Activated CD8-positive, alpha-beta memory T cell treated with anti-CD3 and anti-CD28 coated beads for 24 hours (primary cell): ENCODE results near the gene PDE5A.
"Not testable (repeated sequence)": the region's sequence is repeated elsewhere in the genome, so short reads cannot be mapped to it uniquely, and the experiment has no call there.

ENCODE experiments used
- DNase-seq: peaks from one replicate; pipeline ENCODE4 v3.0.0-alpha.2; 2020

The PDE5A gene

DNA sequence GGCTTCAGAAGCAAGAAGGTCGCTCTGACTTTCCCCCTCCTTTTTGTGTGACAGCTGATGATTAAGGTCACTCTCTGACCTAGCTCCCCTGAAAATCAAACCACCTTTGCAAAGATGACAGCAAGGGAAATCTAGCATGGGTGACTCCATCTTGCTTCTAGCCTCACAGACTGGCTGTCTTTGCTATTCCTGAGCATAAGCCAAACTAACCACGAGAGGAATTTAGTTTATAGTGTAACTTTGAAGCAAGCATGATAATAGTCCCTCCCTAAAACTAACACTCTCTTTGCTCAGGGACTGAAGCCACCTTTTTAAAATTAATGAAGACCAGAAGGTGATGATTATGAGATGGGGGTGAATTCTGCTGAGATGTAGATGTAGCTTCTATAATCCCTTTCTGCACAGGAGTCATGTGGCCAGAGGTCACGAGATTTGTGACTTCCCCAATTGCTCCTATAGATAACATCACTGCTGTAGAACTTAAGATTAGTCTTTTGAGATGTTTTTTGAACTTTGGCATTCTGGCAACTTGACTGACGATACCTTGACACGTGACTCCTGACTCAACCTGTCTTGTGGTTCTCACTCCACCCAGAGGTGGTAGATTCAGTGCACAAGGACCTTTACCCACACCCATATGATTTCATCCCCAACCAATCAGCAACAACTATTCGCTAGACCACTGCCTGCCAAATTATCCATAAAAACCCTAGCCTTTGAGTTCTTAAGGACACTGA lies 14.9 kb upstream of the PDE5A start:
- no peak for DNase-seq

DNA sequence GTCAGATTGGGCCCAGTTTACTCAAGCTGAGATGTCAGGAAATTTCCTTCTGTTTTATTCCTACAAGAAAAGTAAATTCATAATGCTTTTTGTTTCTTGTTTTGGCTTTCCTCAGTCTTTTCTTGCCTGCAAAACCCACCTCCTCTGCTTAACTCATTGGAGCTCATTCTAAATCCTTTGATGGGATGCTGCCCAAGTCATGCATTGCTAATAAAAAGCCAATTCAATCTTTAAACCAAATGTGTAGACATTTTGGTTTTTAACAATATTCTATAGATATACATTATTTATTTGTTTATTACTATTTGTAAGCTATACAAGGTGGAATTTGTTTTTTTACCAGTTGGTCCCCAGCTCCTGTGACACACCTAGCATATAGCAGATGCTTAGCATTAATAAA lies 13.2 kb upstream of the PDE5A start:
- DNase-seq: no peak

DNA sequence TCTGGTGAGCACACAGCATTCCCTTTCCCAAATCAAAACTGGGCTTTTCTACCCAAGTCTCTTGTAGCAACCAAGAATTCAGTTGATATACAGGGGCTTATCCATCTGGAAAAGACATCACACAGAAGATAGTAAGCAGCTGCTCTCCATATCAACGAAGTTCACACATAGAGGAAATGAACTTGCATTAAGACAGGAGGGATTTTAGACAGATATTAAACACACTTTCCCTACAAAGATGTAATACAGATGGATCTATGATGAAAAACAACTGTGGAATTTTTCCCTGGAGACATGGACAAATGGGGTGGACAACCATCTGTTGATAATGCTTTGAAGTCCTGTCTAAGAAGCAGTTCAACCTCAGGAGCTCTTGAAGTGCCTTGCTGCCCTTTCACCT lies 9.8 kb upstream of the PDE5A start:
- DNase-seq: no peak

DNA sequence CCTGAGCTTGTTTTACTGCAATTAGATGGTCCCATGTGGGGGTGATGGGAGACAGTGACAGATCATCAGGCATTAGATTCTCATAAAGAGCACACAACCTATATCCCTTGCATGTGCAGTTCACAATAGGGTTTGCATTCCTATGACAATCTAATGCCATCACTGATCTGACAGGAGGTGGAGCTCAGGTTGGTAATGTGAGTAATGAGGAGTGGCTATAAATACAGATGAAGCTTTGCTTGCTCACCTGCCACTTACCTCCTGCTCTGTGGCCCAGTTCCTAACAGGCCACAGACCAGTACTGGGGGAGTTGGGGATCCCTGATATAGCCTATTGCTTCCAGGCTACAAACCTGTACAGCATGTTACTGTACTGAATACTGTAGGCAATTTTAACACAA lies 8.2 kb upstream of the PDE5A start:
- DNase-seq: not testable (repeated sequence)

DNA sequence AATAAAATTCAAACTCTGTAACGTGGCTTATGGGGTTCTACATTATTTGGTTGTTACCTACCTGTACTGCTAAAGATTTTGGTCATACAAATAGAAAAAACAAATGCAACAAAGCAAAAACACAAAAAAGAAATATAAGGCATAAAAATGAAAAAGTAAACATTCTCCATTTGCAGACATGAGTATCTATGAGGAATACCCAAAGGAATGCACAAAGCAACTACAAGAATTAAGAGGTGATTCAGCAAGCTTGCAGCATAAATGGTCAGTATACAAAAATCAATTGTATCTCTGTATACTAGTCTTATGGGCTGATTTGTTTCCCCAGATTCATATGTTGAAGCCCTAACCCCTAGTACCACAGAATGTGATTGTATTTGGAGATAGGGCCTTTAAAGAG lies 3.6 kb upstream of the PDE5A start:
- no peak for DNase-seq

DNA sequence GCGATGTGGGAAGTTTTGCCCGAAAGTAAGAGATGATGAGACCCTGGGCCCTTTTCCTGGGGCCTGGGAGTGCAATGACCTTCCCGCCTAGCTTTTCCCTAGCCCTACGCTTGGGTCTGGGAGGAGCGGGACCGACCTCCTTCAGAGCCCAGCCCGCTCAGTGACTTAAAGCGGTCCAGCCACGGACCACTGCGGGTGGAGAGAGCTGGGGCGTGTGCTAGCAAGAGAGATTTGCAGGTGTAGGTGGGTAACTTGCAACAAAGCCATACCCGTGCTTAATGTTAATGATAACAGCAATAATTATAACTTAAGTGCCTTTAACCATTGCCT lies 503 bp upstream of the PDE5A start:
- DNase-seq: no peak

DNA sequence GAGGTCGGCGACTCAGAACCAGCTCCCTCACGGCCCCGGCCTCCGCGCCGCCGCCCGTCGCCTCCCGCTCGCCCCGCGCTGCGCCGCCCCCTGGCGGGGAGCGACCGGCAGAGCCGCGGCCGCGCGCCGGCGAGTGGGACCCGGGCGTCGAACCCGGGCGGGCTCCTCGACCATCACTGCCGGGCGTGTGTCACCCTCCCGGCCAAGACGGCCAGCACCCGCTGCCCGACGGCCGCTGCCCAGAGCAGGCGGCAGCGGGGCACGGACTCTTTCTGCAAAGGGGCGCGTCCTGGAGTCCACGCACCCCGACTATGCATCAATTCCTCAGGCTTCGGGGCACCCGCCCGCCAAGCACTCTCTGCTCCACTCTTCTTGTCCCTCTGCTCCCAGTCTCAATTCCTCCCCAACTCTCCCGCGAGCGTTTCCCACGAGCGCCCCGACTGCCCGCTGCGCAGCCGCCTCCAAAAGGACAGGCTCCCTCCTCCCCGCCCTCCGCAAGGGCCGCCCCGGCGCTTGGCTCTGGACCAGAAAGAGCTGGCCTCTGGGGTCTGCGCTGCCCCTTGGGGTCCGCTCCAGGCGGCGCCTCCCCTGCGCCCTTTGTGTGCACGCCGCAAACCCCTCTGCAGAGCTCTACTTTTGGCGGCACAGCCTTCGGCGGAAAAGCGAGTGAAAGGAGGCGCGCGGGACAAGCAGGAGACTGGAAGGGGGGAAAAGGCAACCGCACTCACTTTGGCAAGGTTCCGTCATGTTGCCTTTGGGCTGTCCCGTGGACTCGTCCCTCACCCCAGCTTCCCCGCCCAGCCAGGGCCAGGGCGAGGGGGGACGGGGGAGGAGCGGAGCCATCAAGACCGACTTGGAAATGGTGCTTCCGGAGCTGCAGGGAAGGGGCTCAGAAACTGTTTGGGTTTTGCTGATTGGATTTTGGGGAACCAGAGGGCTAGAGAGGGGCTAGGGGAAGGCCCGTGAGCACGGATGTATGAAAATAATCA lies 1.0 kb downstream of the PDE5A start:
- DNase-seq: peak; percentile 83

DNA sequence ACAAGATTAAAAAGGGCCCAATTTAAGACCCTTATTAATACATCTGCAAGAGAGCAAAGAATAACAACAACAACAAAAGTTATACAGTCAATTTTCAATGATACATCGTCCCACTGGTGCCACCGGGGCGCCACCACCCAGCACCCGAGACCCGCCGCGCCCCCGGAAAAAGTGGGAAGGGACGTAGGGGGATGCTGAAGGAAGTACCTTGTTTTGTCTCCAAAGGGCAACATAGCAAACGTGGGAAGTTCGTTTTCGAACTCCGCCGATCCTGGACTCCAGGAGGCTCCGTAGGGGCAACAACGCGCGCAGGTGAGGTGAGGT lies 1.7 kb downstream of the PDE5A start:
- DNase-seq: no peak

DNA sequence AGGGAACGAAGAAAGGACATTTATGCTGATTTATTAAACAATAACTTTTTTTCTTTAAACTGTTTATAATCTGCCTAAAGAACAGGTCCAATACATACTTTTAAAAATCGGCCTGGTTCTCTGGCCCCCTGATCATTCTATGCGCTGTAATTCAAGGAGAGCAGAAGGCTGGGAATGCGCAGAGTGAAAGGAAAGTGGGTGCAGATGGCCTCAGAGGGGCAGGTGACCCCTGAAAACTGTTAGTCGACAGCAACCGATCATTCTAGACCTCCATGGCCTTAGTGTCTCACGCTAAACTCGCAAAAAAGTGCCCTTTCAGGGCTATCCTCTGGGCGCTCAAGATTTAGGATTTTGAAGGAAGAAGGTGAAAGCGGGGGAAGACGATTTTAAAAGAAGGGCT lies 2.2 kb downstream of the PDE5A start:
- no peak for DNase-seq

DNA sequence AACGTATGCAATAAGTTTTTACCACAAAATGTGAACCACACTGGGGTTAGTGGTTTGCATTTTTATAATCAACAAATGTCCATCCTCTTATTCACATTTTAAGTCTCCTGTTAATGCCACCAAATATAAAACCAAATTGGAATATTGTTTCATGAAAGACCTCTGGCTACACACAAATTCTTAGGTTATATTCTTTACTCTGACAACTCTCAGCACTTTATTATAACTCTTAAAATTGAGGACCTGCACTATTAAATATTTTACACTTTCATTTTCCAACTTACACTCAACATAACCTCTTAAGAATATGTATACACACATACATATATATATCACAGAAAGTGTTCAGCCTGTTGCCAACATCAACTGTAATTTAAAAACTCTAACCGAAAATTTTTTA lies 2.8 kb downstream of the PDE5A start:
- no peak for DNase-seq

DNA sequence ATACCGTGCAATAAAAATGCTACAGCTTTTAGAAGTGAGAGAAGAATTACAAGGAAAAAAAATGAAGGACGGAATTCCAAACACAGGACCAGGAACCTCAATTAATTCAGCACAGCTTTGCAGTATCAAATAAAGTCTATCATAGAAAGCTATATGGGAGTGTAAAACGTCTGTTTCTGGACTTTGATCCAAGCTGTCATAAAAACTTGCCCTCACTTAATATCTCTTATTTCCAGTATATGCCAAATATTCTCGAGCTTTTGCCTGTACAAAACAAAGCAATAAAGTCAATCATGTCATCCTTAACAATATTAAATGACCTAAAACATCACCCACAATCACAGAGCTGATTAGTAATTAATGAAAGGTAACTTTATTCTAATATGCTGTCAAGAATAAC lies 4.2 kb downstream of the PDE5A start:
- DNase-seq: no peak

DNA sequence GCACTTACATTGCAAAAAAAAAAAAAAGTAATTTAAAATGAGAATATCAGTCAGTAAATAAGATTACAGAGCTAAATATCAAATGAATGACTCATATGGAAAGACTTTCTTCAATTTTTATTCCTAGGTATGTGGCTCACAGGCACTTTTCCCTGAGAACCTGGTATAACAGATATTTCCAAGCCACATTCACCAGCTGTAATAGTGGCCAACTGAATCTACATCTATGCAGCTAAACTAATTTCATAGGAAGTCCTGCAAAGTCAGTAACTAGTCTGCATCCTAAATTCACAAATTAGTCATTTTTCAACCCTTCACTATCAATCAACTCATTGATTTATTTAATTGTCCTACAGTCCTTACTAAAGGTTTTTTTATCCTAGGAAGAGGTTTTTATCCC lies 5.6 kb downstream of the PDE5A start:
- no peak for DNase-seq

DNA sequence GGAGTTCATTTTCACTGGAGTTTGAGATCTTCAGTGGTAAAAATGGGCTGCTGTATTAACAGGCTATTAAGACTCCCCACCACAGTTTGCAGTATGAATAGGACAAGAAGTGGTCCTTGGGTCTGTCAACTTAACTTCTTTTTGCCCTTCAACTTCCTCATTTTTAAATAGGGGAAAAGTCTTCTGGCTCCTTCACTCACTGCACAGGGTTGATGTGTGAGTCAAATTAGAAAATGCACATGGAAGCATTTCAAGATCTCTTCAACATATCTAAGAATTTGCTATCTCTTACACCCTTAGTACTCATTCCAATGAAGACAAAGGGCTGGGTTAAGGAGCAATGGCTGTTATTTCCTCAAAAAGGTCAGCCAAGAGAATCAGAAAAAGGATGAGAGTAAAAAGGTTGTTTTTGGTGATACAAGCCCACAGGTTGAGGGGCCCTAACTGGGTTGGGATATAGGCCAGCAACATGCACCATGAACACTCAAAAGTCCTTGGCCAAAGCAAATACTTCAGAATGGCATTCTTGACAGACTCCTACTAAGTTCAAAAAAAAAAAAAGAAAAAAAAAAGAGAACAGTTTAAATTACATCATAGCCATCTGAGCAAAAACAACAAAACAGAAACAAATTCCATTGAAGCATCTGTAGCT lies 13.4 kb downstream of the PDE5A start:
- no peak for DNase-seq

DNA sequence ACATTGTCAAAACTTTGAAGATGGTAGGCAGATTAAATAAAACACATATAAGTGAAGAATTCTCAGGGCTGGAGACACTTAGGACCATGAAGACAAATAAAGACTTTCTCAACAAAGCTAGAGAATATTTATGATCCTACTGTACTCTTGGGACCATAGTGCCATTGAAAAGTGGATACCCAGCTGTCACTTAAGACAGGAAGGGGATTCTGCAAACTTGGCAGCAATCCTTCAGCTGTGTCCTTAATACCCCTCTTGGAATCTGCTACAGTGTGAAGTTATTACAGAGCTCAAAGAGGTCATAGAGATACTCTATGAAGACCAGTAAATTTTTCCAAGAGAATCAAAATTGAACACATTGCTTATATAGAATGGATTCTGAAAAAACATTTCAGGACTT lies 24.3 kb downstream of the PDE5A start:
- no peak for DNase-seq

DNA sequence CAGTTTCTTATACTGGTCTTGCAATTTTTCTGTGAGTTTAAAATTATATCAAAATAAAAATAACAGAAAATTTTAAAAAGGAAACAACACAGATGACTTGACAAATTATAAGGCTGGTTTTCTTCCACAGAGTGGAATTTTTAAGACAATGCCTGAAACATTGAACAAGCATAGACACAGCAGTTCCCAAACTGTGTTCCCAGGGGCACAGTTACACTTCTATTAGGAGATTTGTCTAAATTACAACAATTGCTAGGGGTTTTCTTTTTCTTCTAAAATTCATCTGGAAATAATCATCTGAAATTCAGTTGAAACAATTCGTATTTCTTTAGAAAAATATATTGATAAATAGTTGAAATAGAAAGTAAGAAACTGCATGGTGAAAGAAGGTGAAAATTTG lies 26.2 kb downstream of the PDE5A start:
- no peak for DNase-seq

DNA sequence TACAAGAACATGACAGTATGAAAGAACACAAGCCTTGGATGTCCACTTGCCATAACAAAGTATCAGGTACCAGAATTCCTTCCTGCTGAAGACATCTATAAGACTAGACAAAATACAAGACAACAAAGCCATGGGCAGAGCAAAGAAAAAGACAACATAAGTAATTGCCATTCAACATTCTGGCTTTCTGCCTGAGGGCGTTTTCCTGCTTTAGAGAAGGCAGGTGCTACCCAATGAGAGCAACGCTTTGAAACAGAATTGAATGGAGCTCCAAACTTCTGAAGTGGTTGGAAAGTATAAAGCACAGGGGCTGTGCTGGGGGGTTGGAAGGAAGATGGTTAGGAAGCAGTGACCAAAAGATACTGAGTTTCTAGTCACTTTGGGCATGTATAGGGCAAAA lies 30.1 kb downstream of the PDE5A start:
- DNase-seq: no peak

DNA sequence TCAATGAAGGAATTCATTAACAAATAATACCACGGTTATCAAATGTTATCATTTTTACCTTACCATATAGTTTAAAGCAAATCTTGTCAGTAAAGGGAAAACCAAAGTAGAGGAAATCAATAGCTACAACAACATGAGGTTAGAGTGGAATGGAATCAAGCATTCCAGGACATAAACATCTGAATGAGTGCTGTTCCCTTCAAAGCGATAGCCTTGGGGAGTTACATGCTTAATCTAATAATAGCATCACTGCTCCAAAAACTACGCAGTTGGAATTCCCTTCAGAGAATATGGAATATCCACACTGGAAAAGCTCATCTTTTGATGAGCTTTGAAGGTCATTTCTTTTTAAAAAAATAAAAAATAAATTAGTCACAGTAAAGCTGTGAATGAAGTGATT lies 31.2 kb downstream of the PDE5A start:
- DNase-seq: no peak

DNA sequence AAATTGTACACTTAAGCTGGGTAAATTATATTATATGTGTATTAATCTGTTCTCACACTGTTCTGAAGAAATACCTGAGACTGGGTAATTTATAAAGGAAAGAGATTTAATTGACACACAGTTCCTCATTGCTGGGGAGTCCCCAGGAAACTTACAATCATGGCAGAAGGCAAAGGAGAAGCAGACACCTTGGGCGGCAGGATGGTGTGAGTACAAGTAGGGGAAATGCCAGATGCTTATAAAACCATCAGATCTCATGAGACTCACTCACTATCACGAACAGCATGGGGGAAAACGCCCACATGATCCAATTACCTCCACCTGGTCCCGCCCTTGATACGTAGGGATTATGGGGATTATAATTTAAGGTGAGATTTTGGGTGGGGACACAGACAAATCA lies 34.9 kb downstream of the PDE5A start:
- DNase-seq: no peak

DNA sequence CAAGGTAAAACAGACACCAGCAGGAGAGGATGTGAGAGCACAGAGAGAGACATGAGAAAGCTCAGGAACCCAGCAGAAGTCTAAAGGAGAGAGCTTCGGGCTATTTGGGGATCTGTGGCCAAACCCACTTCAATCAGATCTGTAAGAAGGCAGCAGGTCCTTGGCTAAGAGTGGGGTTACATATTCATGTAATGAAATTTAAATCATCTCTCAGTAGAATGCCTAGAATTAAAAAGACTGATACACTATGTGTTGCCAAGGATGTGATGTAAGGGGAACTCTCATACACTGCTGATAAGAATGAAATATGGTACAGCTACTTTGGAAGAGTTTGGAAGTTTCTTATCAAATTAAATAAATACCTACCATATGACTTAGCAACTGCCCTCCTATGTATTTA lies 35.8 kb downstream of the PDE5A start:
- DNase-seq: no peak

DNA sequence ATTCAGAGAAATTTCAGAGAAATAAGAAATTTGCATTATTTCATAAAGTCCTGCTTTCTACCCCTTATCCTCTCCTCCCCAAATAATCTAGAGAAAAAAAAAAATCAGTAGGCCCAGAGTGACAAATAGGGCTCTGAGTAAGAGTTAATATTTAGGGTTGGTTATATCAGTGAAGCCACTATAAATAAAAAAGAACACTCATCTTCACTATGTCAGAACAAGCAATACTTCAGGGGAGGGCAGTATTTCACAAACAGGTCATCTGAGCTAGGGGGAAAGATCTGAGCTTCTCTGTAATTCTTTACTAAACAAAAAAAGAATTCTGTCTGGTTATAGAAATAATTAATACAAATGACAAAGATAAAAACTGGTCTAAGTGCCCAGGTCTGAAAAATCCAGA lies 39.4 kb downstream of the PDE5A start:
- no peak for DNase-seq

DNA sequence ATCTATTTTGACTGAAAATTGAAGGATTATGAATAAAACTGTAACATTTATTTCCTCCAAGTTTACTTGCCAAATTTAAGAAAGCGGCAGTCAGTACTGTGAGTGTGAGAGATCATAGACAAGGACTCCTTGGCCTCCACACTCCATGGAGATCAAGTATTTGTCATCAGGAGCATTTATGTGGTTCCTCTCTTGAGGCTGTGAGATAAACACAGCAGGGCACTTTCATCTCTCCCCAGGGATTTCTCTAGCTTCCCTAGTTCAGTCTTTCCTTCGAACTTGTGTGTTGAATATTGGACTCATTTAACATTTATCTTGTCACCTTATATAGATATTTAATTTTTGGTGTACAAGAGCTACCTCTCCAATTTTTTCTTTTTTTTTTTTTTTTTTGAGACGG lies 40.8 kb downstream of the PDE5A start:
- no peak for DNase-seq

DNA sequence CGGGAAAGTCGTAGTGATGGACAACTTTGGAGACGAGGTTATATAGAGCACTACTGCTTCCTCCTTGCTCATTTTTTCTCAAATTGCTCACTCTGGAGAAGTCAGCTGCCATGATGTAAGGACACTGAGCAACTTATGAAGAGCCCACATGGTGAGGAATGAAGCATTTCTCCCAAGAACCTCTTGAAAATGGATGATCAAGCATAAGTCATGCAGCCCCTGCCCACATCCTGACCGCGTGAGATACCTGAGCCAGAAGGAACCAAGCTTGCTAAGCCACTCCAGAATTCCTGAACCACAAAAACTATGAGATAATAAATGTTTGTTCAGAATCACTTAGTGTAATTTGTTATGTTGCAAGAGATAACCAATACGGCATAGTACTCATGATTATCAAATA lies 42.8 kb downstream of the PDE5A start:
- DNase-seq: no peak

DNA sequence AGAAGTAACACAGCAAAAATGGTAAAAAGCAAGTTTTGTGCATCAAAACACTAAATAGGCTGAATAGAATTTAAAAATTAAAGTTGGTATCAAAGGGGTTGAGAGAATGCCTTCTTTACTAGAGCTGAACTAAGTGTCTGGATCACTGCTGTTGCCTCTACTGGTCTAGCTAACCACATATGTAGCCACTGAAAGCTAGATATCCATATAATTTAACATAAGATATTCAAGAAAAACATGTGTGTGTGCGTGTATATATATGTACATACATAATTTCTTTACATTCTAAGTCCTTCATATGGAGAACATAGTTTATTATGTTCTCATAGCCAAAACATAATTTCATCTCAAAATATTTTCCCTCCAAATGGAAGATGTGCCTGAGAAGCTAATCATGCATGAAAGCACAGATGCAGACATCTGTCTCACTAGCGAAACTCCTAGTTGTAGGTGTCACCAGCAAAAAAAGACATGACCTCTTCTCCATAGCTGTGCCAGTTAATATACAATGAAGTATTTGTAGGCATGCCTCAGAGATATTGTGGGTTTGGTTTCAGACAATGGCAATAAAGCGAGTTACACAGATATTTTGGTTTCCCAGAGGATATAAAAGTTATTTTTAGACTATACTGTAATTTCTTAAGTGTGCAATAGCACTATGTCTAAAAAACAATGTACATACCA lies 47.3 kb downstream of the PDE5A start:
- DNase-seq: no peak

DNA sequence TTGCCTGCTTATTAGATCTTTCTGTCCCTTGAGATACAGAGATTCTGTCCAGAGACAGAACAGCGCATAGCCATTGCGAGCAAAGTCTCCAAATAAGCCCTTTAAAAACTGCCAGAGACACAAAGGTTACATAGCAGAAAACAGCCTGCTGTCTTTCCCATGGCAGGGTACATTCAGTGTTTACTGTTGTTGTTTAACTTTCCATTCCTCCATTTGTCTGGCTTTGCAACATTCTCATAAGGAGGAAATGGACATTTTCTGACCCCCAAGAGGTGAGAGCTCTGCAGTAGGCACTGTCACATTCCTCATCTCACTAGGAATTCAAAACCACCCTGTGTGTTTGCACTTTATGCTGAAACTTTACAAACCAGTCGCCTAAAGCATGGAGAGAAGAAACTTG lies 48.3 kb downstream of the PDE5A start:
- no peak for DNase-seq
